Non-pigmented ciliary epithelial cell (primary cell): ENCODE results near the gene BTG4.

Experiments used
- DNase-seq: peaks from one replicate; pipeline ENCODE4 v3.0.0-alpha.2; 2010; ENCODE audit warnings: low read depth

The BTG4 gene

GRCh38 chr11:111537336-111537860 is 25.2 kb upstream of the BTG4 start:
- DNase-seq, result no peak

- DNase-seq, result no peak
Measured at GRCh38 chr11:111535281-111535680, 23.1 kb upstream of the BTG4 start.

- DNase-seq, result no peak
Measured at GRCh38 chr11:111532365-111532709, 20.2 kb upstream of the BTG4 start.

- DNase-seq, result peak; percentile 76
Measured at GRCh38 chr11:111531687-111532364, 19.6 kb upstream of the BTG4 start.

GRCh38 chr11:111531136-111531535 is 18.9 kb upstream of the BTG4 start:
- no peak for DNase-seq

- DNase-seq, result no peak
Measured at GRCh38 chr11:111530091-111530490, 17.9 kb upstream of the BTG4 start.

GRCh38 chr11:111528557-111528956 is 16.4 kb upstream of the BTG4 start:
- DNase-seq, result no peak

GRCh38 chr11:111527279-111527678 is 15.1 kb upstream of the BTG4 start:
- no peak for DNase-seq

- peak; percentile 78 for DNase-seq
Measured at GRCh38 chr11:111526501-111526900, 14.3 kb upstream of the BTG4 start.

- DNase-seq, result no peak
Measured at GRCh38 chr11:111525456-111525855, 13.3 kb upstream of the BTG4 start.

GRCh38 chr11:111524056-111524455 is 11.9 kb upstream of the BTG4 start:
- no peak for DNase-seq

GRCh38 chr11:111523343-111523742 is 11.2 kb upstream of the BTG4 start:
- DNase-seq, result no peak

GRCh38 chr11:111522426-111522825 is 10.2 kb upstream of the BTG4 start:
- DNase-seq, result no peak

- DNase-seq, result no peak
Measured at GRCh38 chr11:111521135-111521534, 8.9 kb upstream of the BTG4 start.

- no peak for DNase-seq
Measured at GRCh38 chr11:111520560-111520959, 8.4 kb upstream of the BTG4 start.

- no peak for DNase-seq
Measured at GRCh38 chr11:111518668-111519067, 6.5 kb upstream of the BTG4 start.

GRCh38 chr11:111515591-111515990 is 3.4 kb upstream of the BTG4 start:
- no peak for DNase-seq

GRCh38 chr11:111514216-111515031 is 2.2 kb upstream of the BTG4 start, which contains the start of gene HOATZ:
HOATZ (plus strand) TSS chr11:111514778; CDS start chr11:111514785, 7 bp downstream.
- no peak for DNase-seq

- DNase-seq, result no peak
Measured at GRCh38 chr11:111513240-111513605, 1.0 kb upstream of the BTG4 start.

- no peak for DNase-seq
Measured at GRCh38 chr11:111510311-111510710, 1.9 kb downstream of the BTG4 start.

- no peak for DNase-seq
Measured at GRCh38 chr11:111502611-111503010, 9.6 kb downstream of the BTG4 start.

- DNase-seq, result no peak
Measured at GRCh38 chr11:111500481-111500880, 11.7 kb downstream of the BTG4 start.

- DNase-seq, result no peak
Measured at GRCh38 chr11:111499483-111499882, 12.7 kb downstream of the BTG4 start.
